Measurements from ENCODE around the gene LSMEM2. TPM values are rescaled to one million over a fixed set of nuclear protein-coding genes. Genes with fewer than 3 reads are reported as not detected.

The LSMEM2 gene
- not detected in 2 replicates for total RNA-seq (2011; cell fraction: chromatin; rRNA removed; ENCODE audit: low replicate concordance)
- not detected in 2 replicates for total RNA-seq (2011; cell fraction: nucleolus; rRNA removed)
- total RNA-seq (2011; cell fraction: nucleoplasm; rRNA removed): not detected in 2 replicates
- total RNA-seq (2014; rRNA removed) (not detected in 2 replicates), total RNA-seq (2014; rRNA removed; fragmentation: Illumina TruSeq; extraction: Trizol) (not detected in 2 replicates), total RNA-seq (2015; rRNA removed; fragmentation: Illumina TruSeq; extraction: Trizol) (not detected in 2 replicates), total RNA-seq (2021) (not detected in 2 replicates), polyA plus RNA-seq (2011; rRNA removed) (not detected in 2 replicates), polyA plus RNA-seq (2014; fragmentation: Illumina TruSeq; extraction: Trizol) (not detected in 2 replicates), polyA plus RNA-seq (2014; fragmentation: Nextera tagmentation; extraction: Ambion mirVana) (not detected), polyA plus RNA-seq (2014; rRNA removed) (not detected in 2 replicates), polyA minus RNA-seq (2011; rRNA and poly(A)+ RNA removed) (not detected in 2 replicates), Bru-seq, nascent RNA (percentile 16 among the genes with signal in this experiment), BruChase-seq, experiment 1, labeled RNA remaining after a 2-hour chase (percentile 19 among the genes with signal in this experiment), BruChase-seq, experiment 2, labeled RNA remaining after a 6-hour chase (percentile 9 among the genes with signal in this experiment)
- not detected in 2 replicates for polyA plus RNA-seq (2011; cell fraction: cytosol; rRNA removed)
- polyA plus RNA-seq (2011; cell fraction: nucleus; rRNA removed): 0.10 TPM in 1 of 2 replicates, not detected in the other
- polyA plus RNA-seq (2012): 0.08 and 0.12 TPM in 2 replicates
- not detected in 2 replicates for polyA minus RNA-seq (2011; cell fraction: cytosol; rRNA and poly(A)+ RNA removed)
- polyA minus RNA-seq (2011; cell fraction: nucleus; rRNA and poly(A)+ RNA removed): not detected in 2 replicates
- long read RNA-seq, experiment 1, partial matches to known transcripts: 0 of 3 reads
- long read RNA-seq, experiment 1, other reads (novel, unspliced or antisense): 3 of 3 reads
- long read RNA-seq, experiment 2: 0 reads
- long read RNA-seq, experiment 3: 0 reads

DNA sequence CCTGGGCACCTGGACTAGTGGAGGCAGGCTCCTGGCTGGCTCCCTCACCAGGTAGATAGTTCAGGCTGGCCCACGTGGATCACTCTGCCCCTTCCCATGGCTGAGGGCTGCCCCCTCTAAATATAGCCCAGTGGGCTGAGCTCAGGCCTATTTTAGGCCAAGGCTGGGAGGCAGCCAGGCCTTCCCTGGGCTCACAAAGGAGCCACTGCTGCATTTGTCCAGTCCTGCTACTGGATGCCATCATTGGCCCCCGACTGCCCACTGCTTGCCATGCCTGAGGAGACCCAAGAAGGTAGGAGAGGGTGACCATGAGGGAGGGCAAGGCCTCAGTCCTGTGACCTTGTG, at the start of gene LSMEM2:
Gene LSMEM2, plus strand, starts transcription at position 208 of the 345 bp plus-strand sequence. Its CDS starts 27 bp downstream, at position 235.
- H3K9me3 ChIP-seq (replicated peaks; ENCODE audit: control insufficient read depth, insufficient read depth, low read depth, low read length): no peaks in the 10 kb centered on the region
- no peaks in the 10 kb centered on the region for H3K9me1 ChIP-seq (ENCODE audit: control insufficient read depth, insufficient read depth, low read length)
- H3K4me3 ChIP-seq: no peak within 1 kb of the TSS
- ChIA-PET CTCF (ENCODE audit: low intra/inter-chr PET ratio) (no interaction called here), POLR2A (interaction anchor here (0.6 to 1.7 kb wide), 3 partner anchors 13 to 36 kb away, joined by 3 to 8 read pairs (median 3); partner anchors contain the start of gene IFRD2)
- H4K20me1 ChIP-seq (replicated peaks; ENCODE audit: control insufficient read depth, insufficient read depth, low read length): no peaks in the 10 kb centered on the region
- H3K4me1 ChIP-seq (replicated peaks in 1 of 2; ENCODE audit: control insufficient read depth in 2 of 2, insufficient read depth in 2 of 2, low read length in 2 of 2): peaks cover 0 to 22% of the 10 kb centered on the region in 2 experiments; a peak in 3 of 5 replicates
- no peaks in the 10 kb centered on the region for H3K27me3 ChIP-seq (ENCODE audit: control insufficient read depth in 2 of 2, insufficient read depth in 2 of 2, low read length in 2 of 2)
- ATAC-seq (no peak), FAIRE-seq (no peak), DNase-seq (ENCODE audit: extremely low read depth in 1 of 4, low spot score in 3 of 4) (no peak)
- peak within 1 kb of the TSS; percentile 20; the same call in 1 of the 2 replicates for H2AFZ ChIP-seq (ENCODE audit: low read depth, low read length)
- in situ Hi-C loops (cut with MboI): no loop called here
- intact Hi-C loops (cut with micrococcal nuclease): no loop called here
- peak within 1 kb of the TSS in 1 of 2 experiments; percentile 61; a peak in 2 of 4 replicates for H3K9ac ChIP-seq (ENCODE audit: insufficient read depth in 1 of 2, low read depth in 2 of 2, low read length in 2 of 2)
- WGBS (ENCODE audit: insufficient coverage, low coverage, missing lambda C conversion rate): 16% methylated on average over 2 of the region's 2 CpGs
- no peaks in the 10 kb centered on the region for H3K79me2 ChIP-seq (ENCODE audit: control insufficient read depth, insufficient read depth, low read length)
- no TSS peak for BruUV-seq (replicated peaks)
- no peak within 1 kb of the TSS for H3K27ac ChIP-seq (ENCODE audit: extremely low read depth, low read depth, low read length)
- no peaks in the 10 kb centered on the region for H3K36me3 ChIP-seq (ENCODE audit: control insufficient read depth, insufficient read depth, low read length)
- H3K4me2 ChIP-seq (ENCODE audit: insufficient read depth, low read length): no peak within 1 kb of the TSS
- TF ChIP-seq HINFP (tag; conservative IDR thresholded peaks at IDR 0.05; ENCODE audit: low read depth): no peak
- TF ChIP-seq E2F8 (IDR thresholded peaks at IDR 0.05; ENCODE audit: low read depth, partially characterized antibody): no peak
- TF ChIP-seq LCOR (CRISPR knock-in tag; IDR thresholded peaks at IDR 0.05): no peak
- no peak for TF ChIP-seq ZNF639 (CRISPR knock-in tag; conservative IDR thresholded peaks at IDR 0.05 in 1 of 2, IDR thresholded peaks at IDR 0.05 in 1 of 2)
- TF ChIP-seq, protein P1, sequence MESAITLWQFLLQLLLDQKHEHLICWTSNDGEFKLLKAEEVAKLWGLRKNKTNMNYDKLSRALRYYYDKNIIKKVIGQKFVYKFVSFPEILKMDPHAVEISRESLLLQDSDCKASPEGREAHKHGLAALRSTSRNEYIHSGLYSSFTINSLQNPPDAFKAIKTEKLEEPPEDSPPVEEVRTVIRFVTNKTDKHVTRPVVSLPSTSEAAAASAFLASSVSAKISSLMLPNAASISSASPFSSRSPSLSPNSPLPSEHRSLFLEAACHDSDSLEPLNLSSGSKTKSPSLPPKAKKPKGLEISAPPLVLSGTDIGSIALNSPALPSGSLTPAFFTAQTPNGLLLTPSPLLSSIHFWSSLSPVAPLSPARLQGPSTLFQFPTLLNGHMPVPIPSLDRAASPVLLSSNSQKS (CRISPR knock-in tag; IDR thresholded peaks at IDR 0.05): no peak
- TF ChIP-seq HDAC1 (IDR thresholded peaks at IDR 0.05): no peak
- no peak for TF ChIP-seq CBX1 (IDR thresholded peaks at IDR 0.05; ENCODE audit: low read depth)
- TF ChIP-seq ZNF24 (IDR thresholded peaks at IDR 0.05): no peak
- TF ChIP-seq, protein P2, sequence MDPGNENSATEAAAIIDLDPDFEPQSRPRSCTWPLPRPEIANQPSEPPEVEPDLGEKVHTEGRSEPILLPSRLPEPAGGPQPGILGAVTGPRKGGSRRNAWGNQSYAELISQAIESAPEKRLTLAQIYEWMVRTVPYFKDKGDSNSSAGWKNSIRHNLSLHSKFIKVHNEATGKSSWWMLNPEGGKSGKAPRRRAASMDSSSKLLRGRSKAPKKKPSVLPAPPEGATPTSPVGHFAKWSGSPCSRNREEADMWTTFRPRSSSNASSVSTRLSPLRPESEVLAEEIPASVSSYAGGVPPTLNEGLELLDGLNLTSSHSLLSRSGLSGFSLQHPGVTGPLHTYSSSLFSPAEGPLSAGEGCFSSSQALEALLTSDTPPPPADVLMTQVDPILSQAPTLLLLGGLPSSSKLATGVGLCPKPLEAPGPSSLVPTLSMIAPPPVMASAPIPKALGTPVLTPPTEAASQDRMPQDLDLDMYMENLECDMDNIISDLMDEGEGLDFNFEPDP (CRISPR knock-in tag; IDR thresholded peaks at IDR 0.05): no peak
